SH-SY5Y (cell line): ENCODE data around the gene SDK1.

ENCODE experiments used
- GATA2 ChIP-seq: IDR thresholded peaks from 2 replicates; pipeline ENCODE4 v1.6.1; 2011; ENCODE audit warnings: mild to moderate bottlenecking, low read depth, low read length
- GATA3 ChIP-seq: IDR thresholded peaks from 2 replicates; pipeline ENCODE4 v1.6.1; 2011; ENCODE audit warnings: low read depth, mild to moderate bottlenecking, low read length, moderate library complexity

- no peak for TF ChIP-seq GATA2
- no peak for TF ChIP-seq GATA3
Measured at GRCh38 chr7:4022265-4022664, 721.2 kb downstream of the SDK1 start.
